GM12878 (cell line): ENCODE measurements around the gene SPPL3. TPM values are rescaled to one million over a fixed set of nuclear protein-coding genes. Genes with fewer than 3 reads are reported as not detected.

Experiments used
- ATAC-seq: fragments of 200-7000 bp; cut with Tn5 transposase; 3 replicates; pipeline ENCODE4 v1.9.1; 2020; ENCODE audit warnings: mild to moderate bottlenecking, moderate library complexity
- BruUV-seq: library from RNA; stranded (reverse); fragments of 400-500 nt; replicated peaks from 2 replicates; lab custom pipeline; 2021; lab: Mats Ljungman, UMichigan
- CTCF ChIA-PET: fragments of 300-600 bp; sonication (Branson Sonifier 250); formaldehyde crosslinking; extraction: SDS; loops from one replicate; lab custom pipeline; 2021; ENCODE audit warnings: inconsistent platforms; lab: Yijun Ruan, JAX
- POLR2A ChIA-PET: fragments of 350-600 bp; formaldehyde crosslinking; extraction: SDS; loops from one replicate; lab custom pipeline; 2021; ENCODE audit warnings: inconsistent platforms; lab: Charles Lee
- RAD21 ChIA-PET: fragments of 300-600 bp; sonication (Branson Sonifier 250); formaldehyde crosslinking; loops from one replicate; lab custom pipeline; 2023; ENCODE audit warnings: antibody characterized with exemption; ENCODE audit not compliant: unreplicated experiment; lab: Charles Lee
- SMC1A ChIA-PET: fragments of 300-600 bp; sonication (Branson Sonifier 250); formaldehyde crosslinking; loops from one replicate; lab custom pipeline; 2023; ENCODE audit not compliant: unreplicated experiment, uncharacterized antibody; lab: Charles Lee
- DNase-seq: peaks from one replicate; pipeline ENCODE4 v3.0.0-alpha.2; 2011; ENCODE audit warnings: low read depth, low spot score
- FAIRE-seq: peaks from 3 replicates; lab custom pipeline; 2011; peaks lifted over from hg19 to GRCh38; lab: Jason Lieb, UNC
- H2AFZ ChIP-seq: 2 replicates; pipeline ENCODE4 v1.6.0; 2011; ENCODE audit warnings: low read depth, low read length, control low read depth; ENCODE audit not compliant: control insufficient read depth
- H3K27ac ChIP-seq: 2 replicates; pipeline ENCODE4 v1.5.1; 2011; ENCODE audit warnings: control low read depth; ENCODE audit not compliant: control insufficient read depth, insufficient read depth
- H3K27me3 ChIP-seq, 2 experiments: replicated peaks in 1 of 2; 2 replicates each; pipeline versions ENCODE4 v1.6.0 to v1.6.1; 2011; ENCODE audit warnings: low read length in 1 of 2; ENCODE audit not compliant: control insufficient read depth in 2 of 2, insufficient read depth in 2 of 2
- H3K36me3 ChIP-seq, 2 experiments: 2 replicates each; pipeline ENCODE4 v1.5.1; 2011; ENCODE audit warnings: low read length in 1 of 2; ENCODE audit not compliant: control insufficient read depth in 2 of 2, insufficient read depth in 2 of 2
- H3K4me1 ChIP-seq: 2 replicates; pipeline ENCODE4 v1.6.1; 2011; ENCODE audit warnings: mild to moderate bottlenecking, low read length, moderate library complexity, mixed read lengths; ENCODE audit not compliant: control insufficient read depth, insufficient read depth
- H3K4me2 ChIP-seq: 2 replicates; pipeline ENCODE4 v1.6.0; 2011; ENCODE audit warnings: control low read depth; ENCODE audit not compliant: control insufficient read depth, insufficient read depth
- H3K4me3 ChIP-seq: fragments of 200-600 bp; sonication (generic); 2 replicates; pipeline ENCODE4 v1.5.1; 2016
- H3K79me2 ChIP-seq: 2 replicates; pipeline ENCODE4 v1.6.0; 2011; ENCODE audit warnings: low read length; ENCODE audit not compliant: control insufficient read depth, insufficient read depth
- H3K9ac ChIP-seq: 2 replicates; pipeline ENCODE4 v1.8.0; 2011; ENCODE audit warnings: low read length, control low read depth, mixed read lengths; ENCODE audit not compliant: control insufficient read depth, insufficient read depth
- H3K9me3 ChIP-seq: replicated peaks from 3 replicates; pipeline ENCODE4 v1.5.1; 2011; ENCODE audit warnings: mild to moderate bottlenecking, low read length; ENCODE audit not compliant: control insufficient read depth, insufficient read depth
- H4K20me1 ChIP-seq: 2 replicates; pipeline ENCODE4 v1.6.0; 2011; ENCODE audit not compliant: control insufficient read depth, insufficient read depth
- ASH2L ChIP-seq: fragments of 300-600, 200-600 bp; sonication (generic); IDR thresholded peaks from 2 replicates; pipeline ENCODE4 v1.6.1; 2017; ENCODE audit warnings: low read depth, mild to moderate bottlenecking, borderline replicate concordance
- CUX1 ChIP-seq: IDR thresholded peaks from 2 replicates; pipeline ENCODE4 v1.6.1; 2012; ENCODE audit warnings: improper control_type of control experiment, low read depth, low read length; ENCODE audit not compliant: insufficient replicate concordance
- EED ChIP-seq: sonication (generic); IDR thresholded peaks from 2 replicates; pipeline ENCODE4 v1.6.1; 2016; ENCODE audit warnings: antibody characterized with exemption, low read depth
- FOS ChIP-seq: IDR thresholded peaks from 3 replicates; pipeline ENCODE4 v1.6.1; 2011; ENCODE audit warnings: borderline replicate concordance; ENCODE audit not compliant: insufficient read length; ENCODE audit errors: extremely low read depth
- JUNB ChIP-seq: IDR thresholded peaks from 2 replicates; pipeline ENCODE4 v1.6.1; 2016; ENCODE audit warnings: antibody characterized with exemption, mild to moderate bottlenecking
- MTA3 ChIP-seq: IDR thresholded peaks from 2 replicates; pipeline ENCODE4 v1.6.1; 2012; ENCODE audit warnings: low read length, inconsistent platforms, borderline replicate concordance
- MYB ChIP-seq: fragments of 150-350 bp; IDR thresholded peaks from 2 replicates; pipeline ENCODE4 v1.6.1; 2014; ENCODE audit warnings: mild to moderate bottlenecking, low read depth, low read length, borderline replicate concordance
- MYC ChIP-seq: IDR thresholded peaks from 2 replicates; pipeline ENCODE4 v1.6.1; 2011; ENCODE audit warnings: mild to moderate bottlenecking, low read length, moderate library complexity, inconsistent platforms; ENCODE audit not compliant: insufficient read depth, insufficient replicate concordance, insufficient read length, severe bottlenecking
- NFIC ChIP-seq: IDR thresholded peaks from 2 replicates; pipeline ENCODE4 v1.6.1; 2012; ENCODE audit warnings: low read depth, mild to moderate bottlenecking, inconsistent platforms, low read length, moderate library complexity
- NFXL1 ChIP-seq: fragments of 450-650 bp; IDR thresholded peaks from 2 replicates; pipeline ENCODE4 v1.6.1; 2017; ENCODE audit warnings: antibody characterized with exemption, mild to moderate bottlenecking, borderline replicate concordance
- NFYB ChIP-seq: IDR thresholded peaks from 2 replicates; pipeline ENCODE4 v1.6.1; 2011; ENCODE audit warnings: low read depth, mild to moderate bottlenecking, low read length, improper control_type of control experiment, moderate library complexity; ENCODE audit not compliant: insufficient read depth
- NR2C1 ChIP-seq: fragments of 450-650 bp; IDR thresholded peaks from 2 replicates; pipeline ENCODE4 v1.6.1; 2017; ENCODE audit warnings: antibody characterized with exemption, mild to moderate bottlenecking, moderate library complexity
- NR2C2 ChIP-seq: IDR thresholded peaks from 2 replicates; pipeline ENCODE4 v1.6.1; 2011; ENCODE audit warnings: borderline replicate concordance, low read depth; ENCODE audit not compliant: control insufficient read depth, insufficient read length
- RAD51 ChIP-seq: fragments of 450-650 bp; IDR thresholded peaks from 2 replicates; pipeline ENCODE4 v1.6.1; 2016; ENCODE audit warnings: moderate library complexity, mild to moderate bottlenecking, inconsistent platforms
- STAT1 ChIP-seq: fragments of 450-650 bp; conservative IDR thresholded peaks from 2 replicates; pipeline ENCODE4 v1.6.1; 2014; ENCODE audit warnings: antibody characterized with exemption, mild to moderate bottlenecking
- ZBED1 ChIP-seq: IDR thresholded peaks from 2 replicates; pipeline ENCODE4 v1.6.1; 2016; ENCODE audit warnings: borderline replicate concordance
- WGBS: methylation state at CpG from one replicate; pipeline ENCODE4 v1.1.6; 2016; ENCODE audit warnings: low lambda C conversion rate; ENCODE audit not compliant: insufficient replicate concordance, insufficient coverage; ENCODE audit errors: missing lambda C conversion rate; 5-methylcytosine and 5-hydroxymethylcytosine counted together
- in situ Hi-C: fragments of 300-500 bp; cut with MboI; formaldehyde crosslinking; loops from 9 replicates; pipeline ENCODE4 v1.14.3; 2018; ENCODE audit warnings: mixed read lengths
- intact Hi-C: fragments of 100-400 bp; cut with micrococcal nuclease; formaldehyde crosslinking; loops from one replicate; pipeline ENCODE4 v1.14.2; 2022; ENCODE audit not compliant: unreplicated experiment
- polyA plus RNA-seq, 11 experiments: library from polyadenylated mRNA; depleted of rRNA in 4 of 11; unstranded in 6 of 11; stranded (reverse) in 5 of 11; fragments of >200 nt; fragmentation: Nextera tagmentation in 4 of 11; fragmentation: Illumina TruSeq in 1 of 11; extraction: Ambion mirVana in 4 of 11; extraction: Trizol in 1 of 11; gene quantifications; 1 replicate in 1 of 11; 2 replicates in 10 of 11; pipeline versions ENCODE4 v1.2.1 to v1.2.3, GENCODE V29; 2011 to 2016; ENCODE audit warnings: inconsistent platforms in 2 of 11, missing spikeins in 2 of 11, low read depth in 1 of 11
- total RNA-seq, 4 experiments: library from RNA; depleted of rRNA in 3 of 4; stranded (reverse); fragments of >200 nt in 3 of 4; fragmentation: Illumina TruSeq in 1 of 4; extraction: Trizol in 1 of 4; gene quantifications; 2 replicates each; pipeline versions ENCODE4 v1.2.1 to v1.2.3, GENCODE V29; 2013 to 2021
- TF ChIP-seq, protein P1 (sequence below): fragments of 450-650 bp; IDR thresholded peaks from 2 replicates; pipeline ENCODE4 v1.6.1; 2017; ENCODE audit warnings: mild to moderate bottlenecking, low read depth, inconsistent platforms; ENCODE audit not compliant: poor library complexity, severe bottlenecking

The SPPL3 gene
- total and polyA plus RNA-seq, 10 of the 15 experiments (the other 5 are each of a cell fraction or from before 2014, with no cell fraction given), result 4.3 to 45.5 (median 11.7) TPM

GRCh38 chr12:120736404-120737331 lies 167.5 kb downstream of the SPPL3 start:
- ChIA-PET POLR2A (no interaction called here), SMC1A (no interaction called here), CTCF (interaction anchor here (1.3 to 1.5 kb wide), 2 partner anchors 235 kb away, joined by 5 to 7 read pairs; no protein-coding TSS in a partner anchor), RAD21 (no interaction called here)
- H3K9me3 ChIP-seq, result no peaks in the 10 kb centered on the region
- H3K36me3 ChIP-seq, result no peaks in the 10 kb centered on the region
- H2AFZ ChIP-seq, result no peak overlapping the region
- intact Hi-C loops (no loop called here), in situ Hi-C loops (no loop called here)
- H3K4me1 ChIP-seq, result no peaks in the 10 kb centered on the region
- no peak overlapping the region for H3K4me3 ChIP-seq
- no peaks in the 10 kb centered on the region for H3K79me2 ChIP-seq
- no peaks in the 10 kb centered on the region for H4K20me1 ChIP-seq
- H3K27me3 ChIP-seq, result no peaks in the 10 kb centered on the region
- DNase-seq, result no peak
- no peak overlapping the region for H3K4me2 ChIP-seq
- 75% methylated on average over 38 of the region's 38 CpGs for WGBS
- no peak for ATAC-seq
- H3K27ac ChIP-seq, result no peak overlapping the region
- no peak for FAIRE-seq
- BruUV-seq, result no TSS peak
- H3K9ac ChIP-seq, result no peak overlapping the region
- TF ChIP-seq NR2C1 (no peak), MYB (no peak), NR2C2 (no peak), CUX1 (no peak), NFIC (no peak), MTA3 (no peak), NFYB (no peak), FOS (no peak), JUNB (no peak), STAT1 (no peak), ZBED1 (no peak), NFXL1 (no peak), EED (no peak), ASH2L (no peak), RAD51 (no peak), MYC (no peak)
- TF ChIP-seq, protein P1, sequence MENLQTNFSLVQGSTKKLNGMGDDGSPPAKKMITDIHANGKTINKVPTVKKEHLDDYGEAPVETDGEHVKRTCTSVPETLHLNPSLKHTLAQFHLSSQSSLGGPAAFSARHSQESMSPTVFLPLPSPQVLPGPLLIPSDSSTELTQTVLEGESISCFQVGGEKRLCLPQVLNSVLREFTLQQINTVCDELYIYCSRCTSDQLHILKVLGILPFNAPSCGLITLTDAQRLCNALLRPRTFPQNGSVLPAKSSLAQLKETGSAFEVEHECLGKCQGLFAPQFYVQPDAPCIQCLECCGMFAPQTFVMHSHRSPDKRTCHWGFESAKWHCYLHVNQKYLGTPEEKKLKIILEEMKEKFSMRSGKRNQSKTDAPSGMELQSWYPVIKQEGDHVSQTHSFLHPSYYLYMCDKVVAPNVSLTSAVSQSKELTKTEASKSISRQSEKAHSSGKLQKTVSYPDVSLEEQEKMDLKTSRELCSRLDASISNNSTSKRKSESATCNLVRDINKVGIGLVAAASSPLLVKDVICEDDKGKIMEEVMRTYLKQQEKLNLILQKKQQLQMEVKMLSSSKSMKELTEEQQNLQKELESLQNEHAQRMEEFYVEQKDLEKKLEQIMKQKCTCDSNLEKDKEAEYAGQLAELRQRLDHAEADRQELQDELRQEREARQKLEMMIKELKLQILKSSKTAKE, result no peak
